NCI-H774 (cell line): ENCODE results near the gene KRT9.

ENCODE experiments used
- DNase-seq: peaks from one replicate; lab custom pipeline; 2025; lab: John Stamatoyannopoulos, UW

Gene KRT9

DNA sequence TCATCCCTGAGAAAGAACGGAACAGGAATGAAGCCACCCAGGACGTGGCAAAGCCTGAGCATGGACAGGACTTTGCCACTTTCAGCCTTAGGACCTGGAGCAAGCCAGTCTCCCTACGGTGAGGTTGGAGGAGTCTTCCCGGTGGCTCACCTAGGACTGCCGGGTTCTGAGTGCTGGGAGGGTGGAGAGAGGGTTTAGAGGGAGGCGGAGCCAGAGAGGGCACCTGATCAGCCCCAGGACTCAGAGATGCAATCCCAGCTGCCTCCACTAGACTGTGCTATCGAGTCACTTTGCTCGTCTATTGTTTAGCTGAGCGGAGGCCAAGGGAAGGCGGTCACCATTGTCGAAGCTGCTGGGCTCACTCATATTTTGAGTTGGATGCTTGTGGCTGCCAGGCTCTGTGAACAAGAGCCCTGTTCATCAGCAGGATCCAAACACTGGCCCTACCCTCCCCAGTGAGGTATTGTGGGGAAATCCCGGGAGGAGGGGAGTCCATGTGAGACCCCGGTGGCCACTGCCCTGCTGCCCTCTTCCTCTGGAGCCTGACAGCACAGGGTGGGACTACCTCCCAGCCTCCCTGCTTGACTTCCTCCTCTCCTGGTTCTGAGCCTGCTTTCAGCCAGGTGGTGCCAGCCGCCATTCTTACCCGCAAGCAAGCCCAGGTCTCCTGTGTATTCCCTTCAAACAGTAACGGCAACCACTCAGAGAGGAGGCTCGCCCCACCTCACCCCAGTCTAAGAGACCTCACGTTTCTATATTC, 7.8 kb upstream of the KRT9 start:
- peak; percentile 94 for DNase-seq

- DNase-seq, result no peak
Measured at GRCh38 chr17:41578971-41579370, 7.1 kb upstream of the KRT9 start.

DNA sequence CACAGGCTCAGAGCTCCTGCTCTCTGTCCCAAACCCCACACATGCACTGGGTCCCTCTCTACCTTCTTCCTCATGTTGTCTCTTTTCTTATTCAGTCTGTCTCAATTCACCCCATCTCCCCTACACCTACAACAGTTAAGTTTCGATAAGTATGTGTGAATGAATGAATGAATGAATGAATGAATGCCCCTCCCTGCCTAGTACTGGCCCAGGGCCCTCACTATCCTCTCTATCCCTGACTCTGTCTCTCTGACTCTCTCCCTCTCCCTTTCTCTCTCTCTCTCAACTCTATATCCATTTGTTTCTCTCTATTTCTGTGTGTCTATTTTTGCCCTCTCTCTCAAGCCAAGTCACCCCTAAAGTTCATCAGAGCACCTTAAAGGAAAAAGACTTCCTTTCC, 6.7 kb upstream of the KRT9 start:
- no peak for DNase-seq

DNA sequence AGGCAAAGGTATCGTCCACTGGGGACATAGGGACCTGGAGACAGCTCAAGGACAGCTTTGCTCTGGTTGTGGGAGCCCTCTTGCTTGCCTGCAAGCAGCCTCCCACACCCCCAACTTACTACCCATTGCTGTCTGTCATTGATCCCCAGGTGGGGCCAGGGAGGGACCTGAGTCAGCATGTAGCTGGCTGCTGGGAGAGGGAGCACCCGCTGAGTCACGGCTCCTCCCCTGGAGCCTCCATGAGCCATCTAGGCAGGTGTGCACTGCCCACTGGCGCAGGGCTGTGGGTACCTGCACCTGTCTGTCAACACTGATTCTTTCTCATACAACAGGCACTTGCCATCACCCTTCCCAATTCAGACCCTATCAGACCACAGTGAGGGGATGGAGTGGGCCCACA, 4.9 kb upstream of the KRT9 start:
- DNase-seq, result peak; percentile 7

DNA sequence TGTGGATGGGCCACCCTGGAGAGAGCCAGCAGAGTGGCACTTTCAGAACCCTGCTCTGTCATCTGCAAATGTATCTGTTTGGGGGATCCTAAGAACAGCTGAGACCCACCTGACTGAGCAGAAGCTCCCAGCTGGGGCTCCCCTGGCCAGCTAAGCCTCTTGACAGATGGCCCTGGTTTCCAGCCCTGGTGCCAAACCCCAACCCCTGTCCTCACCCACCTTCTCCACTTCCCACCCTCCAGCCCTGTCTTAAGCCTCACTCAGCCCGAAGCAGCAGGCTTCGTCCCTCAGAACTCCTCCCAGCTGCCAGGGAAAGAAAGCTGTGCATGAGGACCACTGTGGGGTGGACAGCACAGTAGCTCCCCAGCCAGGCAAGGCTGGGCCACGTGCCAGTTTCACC, 3.5 kb upstream of the KRT9 start:
- no peak for DNase-seq

GRCh38 chr17:41567317-41567716, 4.5 kb downstream of the KRT9 start:
- DNase-seq, result no peak

DNA sequence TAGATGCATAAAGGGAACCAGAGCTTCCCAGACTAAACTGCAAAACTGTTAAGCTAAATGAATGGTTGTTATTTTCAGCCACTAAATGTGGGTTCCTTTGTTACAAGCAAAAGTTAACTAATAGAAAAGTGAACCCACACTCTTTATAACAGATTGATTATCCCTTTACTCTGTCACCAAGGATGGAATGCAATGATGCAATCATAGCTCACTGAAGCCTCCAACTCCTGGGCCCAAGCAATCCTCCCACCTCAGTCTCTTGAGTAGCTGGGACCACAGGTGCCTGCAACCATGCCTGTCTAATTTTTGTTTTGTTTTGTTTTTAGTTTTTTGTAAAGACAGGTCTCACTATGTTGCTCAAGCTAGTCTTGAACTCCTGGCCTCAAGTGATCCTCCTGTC, 6.5 kb downstream of the KRT9 start:
- no peak for DNase-seq

- DNase-seq, result no peak
Measured at GRCh38 chr17:41563607-41564170, 8.2 kb downstream of the KRT9 start.

GRCh38 chr17:41561554-41561953, 10.3 kb downstream of the KRT9 start:
- DNase-seq, result no peak

GRCh38 chr17:41559548-41559947, 12.3 kb downstream of the KRT9 start:
- DNase-seq, result no peak

DNA sequence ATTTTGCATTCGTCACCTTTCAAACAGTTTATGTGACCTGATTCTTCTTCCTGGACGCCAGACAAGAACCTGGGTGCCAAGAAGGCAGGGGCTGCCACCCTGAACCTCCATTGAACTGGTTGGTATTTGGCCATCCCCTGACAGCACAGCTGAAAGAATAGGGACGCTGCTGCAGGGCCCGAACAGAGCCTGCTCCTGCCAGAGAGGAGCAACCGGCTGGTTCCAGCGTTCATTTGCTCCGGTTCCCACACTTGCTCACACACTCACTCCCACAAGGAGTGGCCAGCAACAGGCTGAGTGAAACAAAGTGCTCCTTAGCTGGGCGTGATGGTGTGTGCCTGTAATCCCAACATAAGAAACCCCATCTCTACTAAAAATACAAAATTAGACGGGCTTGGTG, 14.9 kb downstream of the KRT9 start:
- no peak for DNase-seq

- no peak for DNase-seq
Measured at GRCh38 chr17:41556306-41556705, 15.6 kb downstream of the KRT9 start.

DNA sequence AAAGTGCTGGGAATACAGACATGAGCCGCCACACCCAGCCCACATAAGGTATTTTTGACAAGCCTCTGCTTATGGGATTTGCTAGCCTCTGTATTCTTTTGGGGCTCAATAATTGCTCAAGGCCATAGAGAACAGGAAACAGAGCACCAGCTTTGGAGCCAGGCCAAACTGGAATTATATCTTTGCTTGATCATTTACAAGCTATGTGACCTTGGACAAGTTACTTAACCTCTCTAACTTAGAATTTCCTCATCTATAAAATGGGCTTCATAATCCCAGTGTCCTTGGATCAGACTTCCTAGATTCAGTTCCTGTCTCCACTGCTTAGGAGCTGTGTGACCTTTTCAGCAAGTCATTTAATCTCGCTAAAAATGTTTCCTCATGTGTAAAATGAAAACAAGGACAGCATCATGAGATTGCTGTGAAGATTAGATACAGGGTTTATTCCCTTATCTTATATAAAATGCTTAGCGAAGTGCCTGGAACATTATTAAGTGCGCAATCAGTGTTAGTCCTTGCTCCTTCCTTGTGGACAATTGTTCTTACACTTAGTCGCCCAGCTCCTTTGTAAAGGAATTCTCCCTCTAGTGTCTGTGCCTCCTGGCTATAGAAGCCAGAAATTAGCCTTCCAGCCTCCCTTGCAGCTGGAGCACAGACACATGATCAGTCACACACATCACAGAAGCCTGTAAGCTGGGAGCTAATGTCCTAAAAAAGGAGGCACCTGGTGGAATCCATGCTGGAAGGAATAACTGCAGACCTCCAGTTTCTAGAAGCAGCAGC, 16.6 kb downstream of the KRT9 start:
- no peak for DNase-seq

DNA sequence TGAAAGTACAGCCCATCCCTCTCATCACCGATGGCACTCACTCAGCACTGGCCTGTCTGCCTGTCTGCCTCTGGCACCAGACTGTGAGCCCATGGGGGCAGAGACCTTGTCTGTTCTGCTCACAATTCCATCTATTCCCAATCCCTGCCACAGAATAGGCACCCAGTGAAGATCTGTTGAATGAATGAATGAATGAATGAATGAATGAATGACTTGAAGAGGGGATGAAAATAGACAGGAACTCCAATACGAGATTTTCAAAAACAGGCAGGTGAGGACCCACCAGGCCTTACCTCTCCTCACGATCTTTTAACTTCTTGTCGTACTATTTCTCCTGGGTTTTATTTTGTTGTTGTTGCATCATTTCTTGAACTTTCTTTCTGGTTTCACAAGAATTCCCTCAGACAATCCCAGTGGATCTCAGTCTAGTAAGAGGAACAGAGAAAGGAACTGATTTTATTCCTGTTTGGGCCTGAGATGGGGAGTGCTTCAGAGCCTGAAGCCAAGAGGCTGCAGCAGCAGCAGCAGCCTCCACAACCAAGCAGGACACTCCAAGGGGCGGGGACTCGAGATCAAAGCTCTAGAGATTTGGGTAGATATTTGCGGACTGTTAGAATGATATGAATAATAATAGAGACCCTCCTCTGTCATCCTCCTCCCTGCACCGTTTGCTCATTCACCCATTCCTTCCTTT, 17.7 kb downstream of the KRT9 start:
- no peak for DNase-seq

DNA sequence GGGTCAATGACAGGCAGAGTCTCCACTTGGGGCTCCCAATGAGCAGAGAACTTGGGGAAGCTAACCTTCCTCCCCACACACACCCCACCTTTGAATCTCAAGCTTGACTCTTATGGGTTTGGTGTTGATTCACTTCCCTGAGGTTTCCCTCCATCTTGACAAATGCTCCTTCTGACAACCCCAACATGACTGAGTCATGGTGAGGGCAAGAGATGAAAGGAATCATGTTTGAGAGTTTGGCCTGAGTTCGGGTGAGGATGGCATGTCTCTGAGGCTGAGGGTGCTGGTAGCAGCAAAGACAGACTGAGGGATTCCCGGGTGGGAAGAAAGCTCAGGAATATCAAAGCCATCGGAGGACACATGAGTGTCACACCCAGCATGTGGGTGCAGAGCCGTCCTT, 18.7 kb downstream of the KRT9 start:
- DNase-seq, result no peak

- no peak for DNase-seq
Measured at GRCh38 chr17:41552455-41552854, 19.4 kb downstream of the KRT9 start.

DNA sequence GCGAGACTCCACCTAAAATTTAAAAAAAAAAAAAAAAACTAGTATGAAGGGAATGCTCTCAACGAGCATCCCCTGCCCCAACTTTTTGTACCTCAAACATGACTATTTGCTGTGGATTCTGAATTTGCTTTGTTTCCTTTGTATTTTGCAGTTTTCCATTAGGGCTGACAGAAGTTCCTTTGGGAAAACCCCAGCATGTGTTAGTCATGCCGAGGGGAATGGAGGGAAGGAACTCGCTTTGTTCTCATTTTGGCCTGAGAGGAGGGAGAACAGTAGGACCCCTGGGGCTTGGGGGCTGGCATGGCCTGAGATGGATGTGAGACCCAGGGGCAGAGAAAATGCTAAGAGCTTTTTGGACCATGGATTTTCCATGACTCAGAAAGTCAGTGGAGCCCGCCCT, 20.5 kb downstream of the KRT9 start:
- DNase-seq, result no peak

- no peak for DNase-seq
Measured at GRCh38 chr17:41549596-41550039, 22.2 kb downstream of the KRT9 start.

GRCh38 chr17:41548844-41549595, 22.8 kb downstream of the KRT9 start:
- DNase-seq, result peak; percentile 93

GRCh38 chr17:41547921-41548843, 23.7 kb downstream of the KRT9 start:
- peak; percentile 68 for DNase-seq

DNA sequence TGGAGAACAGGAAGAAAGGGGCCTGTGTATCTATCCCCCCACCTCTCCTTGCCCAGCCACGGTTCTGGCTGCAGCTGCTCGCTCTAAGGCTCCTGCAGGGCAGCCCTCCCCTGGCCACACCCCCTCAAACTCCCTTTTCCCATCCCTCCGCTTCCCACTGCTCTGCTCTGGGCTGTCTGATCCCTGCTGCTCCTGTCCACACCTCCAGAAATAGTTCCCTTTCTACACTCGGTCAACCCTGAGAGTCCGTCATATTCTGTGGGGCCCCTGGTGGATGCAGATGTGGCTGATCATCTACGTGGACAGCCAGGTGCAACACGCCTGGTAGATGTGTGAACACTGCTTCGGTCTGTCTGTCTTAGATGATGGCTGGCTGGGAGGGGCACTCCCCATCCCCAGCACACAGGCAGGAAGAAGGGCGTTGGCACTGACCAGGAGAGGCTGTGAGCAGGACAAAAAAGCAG, 24.4 kb downstream of the KRT9 start:
- DNase-seq, result peak; percentile 83
